SK-N-MC (cell line): ENCODE measurements around the gene KCNQ1.

Experiments used
- EZH2 ChIP-seq: fragments of 200-600 bp; sonication (generic); IDR thresholded peaks from one replicate; pipeline ENCODE4 v1.6.1; 2017; ENCODE audit warnings: antibody characterized with exemption
- FOXP2 ChIP-seq: optimal IDR thresholded peaks from 2 replicates; pipeline ENCODE3; 2011; ENCODE audit warnings: mild to moderate bottlenecking, moderate library complexity; ENCODE audit not compliant: insufficient read depth; ENCODE audit errors: extremely low read length, control extremely low read depth
- POLR2AphosphoS5 ChIP-seq: IDR thresholded peaks from 2 replicates; pipeline ENCODE4 v1.6.1; 2012; ENCODE audit warnings: mild to moderate bottlenecking, low read depth, low read length, borderline replicate concordance

DNA sequence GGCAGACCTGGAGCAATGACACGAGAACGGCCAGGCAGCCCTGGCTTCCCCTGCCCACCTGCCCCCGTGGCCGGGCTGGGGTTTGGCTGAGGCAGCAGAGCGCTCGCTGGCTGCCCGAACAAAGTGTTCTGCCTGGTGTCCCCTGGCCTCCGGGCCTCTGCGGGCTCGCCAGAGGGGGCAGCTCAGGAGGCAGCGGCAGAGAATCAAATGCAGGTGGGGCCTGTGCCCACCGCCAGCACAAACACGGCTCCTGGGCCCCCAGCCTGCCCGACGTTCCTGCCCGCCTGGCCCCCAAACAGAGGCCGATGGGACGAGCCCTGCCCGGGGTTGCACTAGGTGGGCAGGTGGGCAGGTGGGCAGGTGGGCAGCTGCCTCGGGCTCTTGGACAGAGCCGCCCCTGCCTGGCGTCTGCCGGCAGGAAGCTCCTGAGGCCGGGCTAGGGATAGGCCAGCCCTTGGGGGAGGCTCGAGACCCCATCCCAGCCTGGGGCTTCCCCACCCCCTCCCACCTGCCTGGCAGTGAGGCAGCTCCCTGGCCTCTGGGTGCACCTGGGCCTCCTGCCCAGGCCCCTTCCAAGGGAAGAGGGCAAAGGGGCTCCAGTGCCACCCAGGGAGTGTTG lies 394.0 kb downstream of the KCNQ1 start:
- no peak for TF ChIP-seq POLR2AphosphoS5
- TF ChIP-seq EZH2 = no peak
- no peak for TF ChIP-seq FOXP2
